Measurements from ENCODE around the gene JPH3.

The JPH3 gene

DNA sequence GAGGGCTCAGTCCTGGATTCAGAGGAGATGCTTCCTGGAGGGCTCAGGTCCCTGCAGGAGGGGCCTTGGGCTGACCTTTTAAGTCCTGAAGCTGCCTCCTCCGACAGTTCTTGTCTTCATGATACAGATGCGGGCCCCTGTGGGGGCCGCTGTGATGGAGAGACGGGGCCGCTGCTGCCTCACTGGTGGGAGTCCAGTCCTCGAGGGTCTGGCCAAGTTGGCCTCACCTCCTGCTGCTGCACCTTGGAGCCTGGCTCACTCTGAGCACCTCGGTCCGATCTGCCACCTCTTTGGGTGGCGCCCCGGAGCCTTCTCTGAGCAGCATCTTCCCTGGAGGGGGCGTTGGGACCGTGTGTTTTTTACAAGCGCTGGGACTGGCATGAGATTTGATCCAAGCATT is 84.4 kb downstream of the JPH3 start:
- H3K27ac ChIP-seq (ENCODE audit: low read depth, low read length): no peak overlapping the region
- no peaks in the 10 kb centered on the region for H3K4me1 ChIP-seq (ENCODE audit: insufficient read depth, low read length)
- H3K9me3 ChIP-seq (ENCODE audit: low read length): no peaks in the 10 kb centered on the region
- H3K36me3 ChIP-seq (ENCODE audit: insufficient read depth, low read length): no peaks in the 10 kb centered on the region
- H3K4me3 ChIP-seq (ENCODE audit: low read depth in 1 of 2, low read length in 2 of 2): no peak overlapping the region
- no peak overlapping the region for H3K9ac ChIP-seq (ENCODE audit: low read length)
- H3K27me3 ChIP-seq (ENCODE audit: control insufficient read depth in 1 of 2, insufficient read depth in 2 of 2, low read length in 2 of 2): peaks cover 0 to 49% of the 10 kb centered on the region in 2 donors

DNA sequence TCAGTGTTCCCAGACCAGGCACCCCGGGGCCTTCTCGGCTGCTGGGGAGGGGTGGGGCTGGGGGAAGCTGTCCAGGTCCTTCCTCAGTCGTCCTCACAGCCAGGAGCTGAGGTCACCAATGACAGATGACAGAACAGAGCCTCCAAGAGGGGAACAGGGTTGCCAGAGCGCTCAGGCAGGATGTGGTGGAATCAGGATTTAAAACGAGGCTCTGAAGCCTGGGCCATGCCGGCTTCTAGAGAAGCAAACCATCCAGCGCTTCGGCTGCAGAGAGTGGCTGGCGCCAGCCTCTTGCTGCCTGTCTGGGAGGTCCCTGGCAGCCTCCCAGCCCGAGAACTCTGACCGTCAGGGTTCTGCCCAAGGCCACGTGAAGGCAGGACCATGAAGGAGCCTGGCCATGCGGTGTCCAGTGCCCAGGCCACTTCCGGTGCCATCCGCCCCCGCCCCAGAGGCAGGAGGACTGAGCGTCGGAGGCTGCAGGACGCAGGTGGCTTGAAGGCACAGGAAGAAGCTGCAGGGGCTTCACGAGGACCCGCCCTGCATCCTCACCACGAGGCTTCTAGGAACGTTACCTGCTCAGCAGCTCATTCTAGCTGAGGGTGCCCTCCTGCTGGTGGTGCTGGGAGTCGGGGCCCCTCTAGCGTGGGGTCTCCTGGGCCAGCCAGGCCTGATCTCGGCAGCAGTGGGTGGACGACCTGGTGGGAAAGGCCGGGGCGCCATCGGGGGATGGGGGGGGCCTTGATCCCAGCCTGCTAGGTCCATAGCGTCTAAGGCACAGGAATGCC is 85.0 kb downstream of the JPH3 start:
- Histone ChIP-seq H3K4me3 (ENCODE audit: low read depth in 1 of 2, low read length in 2 of 2) (no peak overlapping the region), H3K9ac (ENCODE audit: low read length) (no peak overlapping the region), H3K9me3 (ENCODE audit: low read length) (no peaks in the 10 kb centered on the region), H3K36me3 (ENCODE audit: insufficient read depth, low read length) (no peaks in the 10 kb centered on the region), H3K27ac (ENCODE audit: low read depth, low read length) (no peak overlapping the region), H3K4me1 (ENCODE audit: insufficient read depth, low read length) (no peaks in the 10 kb centered on the region), H3K27me3 (ENCODE audit: control insufficient read depth in 1 of 2, insufficient read depth in 2 of 2, low read length in 2 of 2) (peaks cover 0 to 50% of the 10 kb centered on the region in 2 donors)

DNA sequence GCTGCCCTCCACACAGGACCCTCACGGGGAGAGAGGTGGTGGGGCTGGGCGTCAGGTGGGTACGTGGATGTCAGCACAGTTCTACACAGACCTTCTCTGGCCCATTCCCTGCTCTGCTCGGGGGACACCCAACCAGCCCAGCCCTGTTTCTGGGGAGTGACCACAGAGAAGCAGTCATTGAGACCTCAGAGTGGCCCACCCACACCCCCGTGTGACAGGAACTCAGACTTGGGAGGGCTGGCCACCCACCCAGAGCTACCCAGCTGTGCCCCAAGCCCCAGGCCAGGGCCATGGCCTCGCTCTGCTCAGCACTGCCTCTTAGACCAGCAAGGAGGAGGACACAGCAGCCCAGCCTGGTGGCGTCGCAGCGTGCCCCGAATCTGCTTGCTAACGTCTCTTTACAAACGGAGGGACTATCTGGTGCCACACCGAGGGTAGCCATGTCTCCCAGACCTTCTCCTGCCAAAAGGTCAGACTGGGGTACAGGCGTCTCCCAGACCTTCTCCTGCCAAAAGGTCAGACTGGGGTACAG is 85.8 kb downstream of the JPH3 start:
- Histone ChIP-seq H3K27me3 (ENCODE audit: control insufficient read depth in 1 of 2, insufficient read depth in 2 of 2, low read length in 2 of 2) (peaks cover 0 to 50% of the 10 kb centered on the region in 2 donors), H3K9ac (ENCODE audit: low read length) (no peak overlapping the region), H3K4me3 (ENCODE audit: low read depth in 1 of 2, low read length in 2 of 2) (no peak overlapping the region), H3K27ac (ENCODE audit: low read depth, low read length) (no peak overlapping the region), H3K9me3 (ENCODE audit: low read length) (no peaks in the 10 kb centered on the region), H3K36me3 (ENCODE audit: insufficient read depth, low read length) (no peaks in the 10 kb centered on the region), H3K4me1 (ENCODE audit: insufficient read depth, low read length) (no peaks in the 10 kb centered on the region)

DNA sequence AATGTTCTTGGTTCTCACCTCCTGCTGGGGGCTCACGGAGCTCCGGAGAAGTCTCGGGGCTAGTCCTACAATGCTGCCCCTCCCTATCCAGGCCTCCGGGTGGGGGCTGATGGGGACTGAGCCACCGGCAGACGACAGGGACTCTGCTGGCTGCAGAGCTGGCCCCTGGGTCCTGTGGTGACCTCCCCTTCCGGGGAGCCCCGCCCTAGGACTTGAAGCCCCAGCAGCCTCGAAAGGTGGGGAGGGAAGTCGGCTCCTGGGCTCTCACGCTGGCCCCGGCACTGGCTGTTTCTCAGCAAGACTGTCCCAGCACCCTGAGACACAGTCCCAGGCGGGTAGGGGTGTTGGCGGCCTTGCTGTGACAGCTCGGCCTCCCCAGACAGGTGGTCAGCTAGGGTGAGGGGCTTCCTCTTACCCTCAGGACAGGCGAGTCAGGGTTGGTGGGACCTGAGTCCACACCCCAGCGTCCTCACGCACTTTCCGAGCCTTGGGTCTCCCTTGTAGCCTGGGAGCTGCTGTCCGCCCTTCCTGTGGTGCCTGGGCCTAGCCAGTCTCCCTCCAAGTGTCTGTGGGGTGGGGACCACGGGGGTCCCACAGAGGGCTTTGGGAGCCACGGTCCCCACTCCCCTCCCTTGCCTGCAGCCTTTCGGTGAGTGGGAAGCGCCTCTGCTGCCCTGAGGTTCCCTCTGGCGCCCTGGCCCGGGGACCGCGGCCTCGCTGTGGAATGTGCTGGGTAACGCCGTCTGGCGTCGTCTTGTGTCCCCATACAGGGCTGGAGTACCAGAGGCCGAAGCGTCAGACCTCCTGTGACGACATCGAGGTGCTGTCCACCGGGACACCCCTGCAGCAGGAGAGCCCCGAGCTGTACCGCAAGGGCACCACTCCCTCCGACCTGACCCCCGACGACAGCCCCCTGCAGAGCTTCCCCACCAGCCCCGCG is 86.8 kb downstream of the JPH3 start:
- no peak overlapping the region for H3K27ac ChIP-seq (ENCODE audit: low read depth, low read length)
- H3K9me3 ChIP-seq (ENCODE audit: low read length): no peaks in the 10 kb centered on the region
- no peaks in the 10 kb centered on the region for H3K36me3 ChIP-seq (ENCODE audit: insufficient read depth, low read length)
- no peak overlapping the region for H3K4me3 ChIP-seq (ENCODE audit: low read depth in 1 of 2, low read length in 2 of 2)
- H3K9ac ChIP-seq (ENCODE audit: low read length): no peak overlapping the region
- H3K27me3 ChIP-seq (ENCODE audit: control insufficient read depth in 1 of 2, insufficient read depth in 2 of 2, low read length in 2 of 2): peaks cover 0 to 50% of the 10 kb centered on the region in 2 donors
- no peaks in the 10 kb centered on the region for H3K4me1 ChIP-seq (ENCODE audit: insufficient read depth, low read length)

DNA sequence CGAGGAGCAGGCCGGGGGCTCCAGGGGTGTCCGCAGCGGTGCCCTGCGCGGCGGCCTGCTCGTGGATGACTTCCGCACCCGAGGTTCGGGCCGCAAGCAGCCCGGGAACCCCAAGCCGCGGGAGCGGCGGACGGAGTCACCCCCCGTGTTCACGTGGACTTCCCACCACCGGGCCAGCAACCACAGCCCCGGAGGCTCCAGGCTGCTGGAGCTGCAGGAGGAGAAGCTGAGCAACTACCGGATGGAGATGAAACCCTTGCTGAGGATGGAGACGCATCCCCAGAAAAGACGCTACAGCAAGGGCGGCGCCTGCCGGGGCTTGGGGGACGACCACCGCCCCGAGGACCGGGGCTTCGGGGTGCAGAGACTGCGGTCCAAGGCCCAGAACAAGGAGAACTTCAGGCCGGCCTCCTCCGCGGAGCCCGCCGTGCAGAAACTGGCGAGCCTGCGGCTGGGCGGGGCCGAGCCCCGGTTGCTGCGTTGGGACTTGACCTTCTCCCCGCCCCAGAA is 87.7 kb downstream of the JPH3 start:
- Histone ChIP-seq H3K4me1 (ENCODE audit: insufficient read depth, low read length) (no peaks in the 10 kb centered on the region), H3K27me3 (ENCODE audit: control insufficient read depth in 1 of 2, insufficient read depth in 2 of 2, low read length in 2 of 2) (peaks cover 0 to 50% of the 10 kb centered on the region in 2 donors), H3K36me3 (ENCODE audit: insufficient read depth, low read length) (no peaks in the 10 kb centered on the region), H3K9me3 (ENCODE audit: low read length) (no peaks in the 10 kb centered on the region), H3K27ac (ENCODE audit: low read depth, low read length) (no peak overlapping the region), H3K9ac (ENCODE audit: low read length) (no peak overlapping the region), H3K4me3 (ENCODE audit: low read depth in 1 of 2, low read length in 2 of 2) (no peak overlapping the region)

DNA sequence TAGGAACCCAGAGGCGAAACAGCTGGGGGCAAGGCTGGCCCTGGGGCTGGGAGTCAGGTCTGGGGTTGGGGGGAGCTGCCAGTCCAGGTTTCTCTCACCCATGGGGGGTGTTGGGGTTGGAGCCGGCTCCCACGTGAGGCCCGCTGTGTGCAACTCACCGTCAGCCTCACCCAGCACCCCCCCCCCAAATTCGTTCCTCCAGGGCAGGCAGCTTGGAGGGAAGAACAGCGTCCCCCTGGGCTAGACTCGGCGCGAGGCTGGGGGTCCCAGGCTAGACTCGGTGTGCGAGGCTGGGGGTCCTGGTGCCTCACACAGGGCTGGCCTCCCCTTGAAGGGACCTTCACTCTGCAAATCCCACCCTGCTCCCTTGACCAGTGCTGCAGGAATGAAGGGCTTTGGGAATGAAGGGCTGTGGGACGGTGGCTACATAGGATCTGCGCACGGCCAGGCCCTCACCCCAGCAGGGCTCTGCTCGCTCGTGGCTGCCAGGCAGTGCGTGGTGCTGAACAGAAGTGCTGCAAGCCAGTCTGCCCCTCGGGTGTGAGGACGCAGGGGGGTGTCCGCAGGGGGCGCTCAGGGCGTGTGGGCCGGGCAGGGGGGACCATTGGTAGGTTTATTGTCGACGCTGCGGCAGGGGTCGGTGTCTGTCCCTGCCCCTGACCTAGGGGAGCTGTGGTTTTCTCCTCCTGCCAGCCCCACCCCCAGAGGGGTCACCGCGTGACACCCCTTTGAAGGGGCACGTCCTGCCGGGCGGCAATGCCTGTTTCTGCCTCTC is 88.8 kb downstream of the JPH3 start:
- H3K9ac ChIP-seq (ENCODE audit: low read length): no peak overlapping the region
- no peak overlapping the region for H3K4me3 ChIP-seq (ENCODE audit: low read depth in 1 of 2, low read length in 2 of 2)
- no peak overlapping the region for H3K27ac ChIP-seq (ENCODE audit: low read depth, low read length)
- H3K27me3 ChIP-seq (ENCODE audit: control insufficient read depth in 1 of 2, insufficient read depth in 2 of 2, low read length in 2 of 2): peaks cover 0 to 45% of the 10 kb centered on the region in 2 donors
- no peaks in the 10 kb centered on the region for H3K4me1 ChIP-seq (ENCODE audit: insufficient read depth, low read length)
- no peaks in the 10 kb centered on the region for H3K9me3 ChIP-seq (ENCODE audit: low read length)
- H3K36me3 ChIP-seq (ENCODE audit: insufficient read depth, low read length): no peaks in the 10 kb centered on the region

DNA sequence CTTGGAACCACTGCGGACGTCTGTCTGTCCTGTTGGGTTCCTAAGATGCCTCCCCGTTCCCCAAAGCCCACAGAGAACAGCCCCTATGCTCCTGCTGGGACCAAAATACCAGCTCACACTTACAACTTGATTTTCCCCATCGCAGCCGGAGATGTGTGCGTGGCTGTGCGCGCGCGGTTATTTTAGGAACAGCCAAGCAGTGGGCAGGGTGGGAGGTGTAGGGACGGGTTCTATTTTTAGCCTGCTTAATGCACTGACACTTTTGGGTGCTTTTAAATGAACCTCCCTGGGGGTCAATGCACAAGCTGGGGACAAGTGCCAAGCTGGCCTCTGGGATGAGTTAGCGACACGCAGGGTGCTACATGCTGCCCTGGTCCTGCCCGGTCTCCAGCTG is 89.4 kb downstream of the JPH3 start:
- Histone ChIP-seq H3K27me3 (ENCODE audit: control insufficient read depth in 1 of 2, insufficient read depth in 2 of 2, low read length in 2 of 2) (peaks cover 0 to 45% of the 10 kb centered on the region in 2 donors), H3K27ac (ENCODE audit: low read depth, low read length) (no peak overlapping the region)

DNA sequence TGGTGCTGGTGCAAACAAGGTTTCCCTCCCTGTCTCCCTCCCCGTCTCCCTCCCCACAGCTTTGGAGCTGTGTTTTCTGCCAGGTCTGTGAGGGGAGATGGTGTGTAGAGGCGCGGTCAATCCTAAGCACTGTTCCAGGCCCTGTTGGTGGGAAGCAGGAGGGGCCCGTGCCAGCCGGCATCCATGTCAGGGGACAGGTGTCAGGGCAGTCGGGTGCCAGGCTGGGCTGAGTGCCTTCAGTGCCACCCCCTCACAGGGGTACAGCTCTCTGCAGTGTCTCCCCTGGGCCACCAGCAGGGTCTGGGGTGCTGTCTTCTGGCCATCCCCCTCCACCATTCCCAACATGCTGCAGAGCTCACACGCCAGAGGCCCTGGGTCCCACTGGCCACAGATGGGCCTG is 89.9 kb downstream of the JPH3 start:
- Histone ChIP-seq H3K27ac (ENCODE audit: low read depth, low read length) (no peak overlapping the region), H3K36me3 (ENCODE audit: insufficient read depth, low read length) (no peaks in the 10 kb centered on the region), H3K9ac (ENCODE audit: low read length) (no peak overlapping the region), H3K4me1 (ENCODE audit: insufficient read depth, low read length) (no peaks in the 10 kb centered on the region), H3K27me3 (ENCODE audit: control insufficient read depth in 1 of 2, insufficient read depth in 2 of 2, low read length in 2 of 2) (peaks cover 0 to 41% of the 10 kb centered on the region in 2 donors), H3K9me3 (ENCODE audit: low read length) (no peaks in the 10 kb centered on the region), H3K4me3 (ENCODE audit: low read depth in 1 of 2, low read length in 2 of 2) (no peak overlapping the region)

More for the DNA sequence above, 89.4 kb downstream of the JPH3 start:
- Histone ChIP-seq H3K9ac (ENCODE audit: low read length) (no peak overlapping the region), H3K9me3 (ENCODE audit: low read length) (no peaks in the 10 kb centered on the region), H3K4me1 (ENCODE audit: insufficient read depth, low read length) (no peaks in the 10 kb centered on the region), H3K36me3 (ENCODE audit: insufficient read depth, low read length) (no peaks in the 10 kb centered on the region), H3K4me3 (ENCODE audit: low read depth in 1 of 2, low read length in 2 of 2) (no peak overlapping the region)

DNA sequence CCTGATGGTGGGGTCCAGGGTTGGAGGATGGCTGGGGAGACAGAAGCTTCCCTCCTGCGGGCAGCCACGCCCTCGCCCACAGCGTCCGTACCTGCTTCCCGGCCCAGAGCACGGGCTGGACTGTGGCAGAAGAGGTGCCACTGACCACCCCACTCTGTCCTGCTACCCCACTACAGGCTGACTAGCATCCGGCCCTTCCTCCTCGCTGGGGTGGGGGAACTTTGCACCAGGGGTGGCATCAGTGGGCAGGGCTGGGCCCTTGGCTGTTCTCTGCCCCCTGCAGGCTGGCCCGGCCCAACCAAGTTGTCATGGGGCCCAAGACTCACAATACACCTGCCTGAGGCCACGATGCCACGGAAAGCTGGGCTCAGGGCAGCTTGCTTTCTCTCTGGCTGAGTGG is 90.4 kb downstream of the JPH3 start:
- Histone ChIP-seq H3K4me1 (ENCODE audit: insufficient read depth, low read length) (no peaks in the 10 kb centered on the region), H3K27ac (ENCODE audit: low read depth, low read length) (no peak overlapping the region), H3K36me3 (ENCODE audit: insufficient read depth, low read length) (no peaks in the 10 kb centered on the region), H3K9me3 (ENCODE audit: low read length) (no peaks in the 10 kb centered on the region), H3K27me3 (ENCODE audit: control insufficient read depth in 1 of 2, insufficient read depth in 2 of 2, low read length in 2 of 2) (peaks cover 0 to 38% of the 10 kb centered on the region in 2 donors), H3K4me3 (ENCODE audit: low read depth in 1 of 2, low read length in 2 of 2) (no peak overlapping the region), H3K9ac (ENCODE audit: low read length) (no peak overlapping the region)

DNA sequence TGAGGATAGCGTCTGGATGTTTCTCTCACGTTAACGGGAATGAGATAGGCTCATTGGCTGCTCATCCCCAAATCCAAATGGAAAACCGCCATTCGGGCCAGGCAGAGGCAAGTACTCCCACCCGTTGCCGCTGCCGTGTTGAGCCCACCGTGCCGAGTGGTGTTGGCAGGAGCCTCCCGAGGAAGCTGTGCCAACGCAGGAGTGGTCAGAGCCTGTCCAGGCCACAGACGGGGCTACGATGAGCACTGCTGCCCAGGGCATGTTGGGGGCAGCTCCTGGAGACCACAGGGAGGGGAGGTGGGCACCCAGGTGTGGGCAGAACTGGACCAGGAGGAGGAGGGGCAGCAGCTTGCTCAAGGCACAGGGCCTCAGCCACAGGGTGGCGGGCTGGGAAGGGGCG is 91.5 kb downstream of the JPH3 start:
- no peaks in the 10 kb centered on the region for H3K4me1 ChIP-seq (ENCODE audit: insufficient read depth, low read length)
- no peak overlapping the region for H3K4me3 ChIP-seq (ENCODE audit: low read depth in 1 of 2, low read length in 2 of 2)
- no peaks in the 10 kb centered on the region for H3K36me3 ChIP-seq (ENCODE audit: insufficient read depth, low read length)
- no peak overlapping the region for H3K9ac ChIP-seq (ENCODE audit: low read length)
- peaks cover 0 to 29% of the 10 kb centered on the region in 2 donors for H3K27me3 ChIP-seq (ENCODE audit: control insufficient read depth in 1 of 2, insufficient read depth in 2 of 2, low read length in 2 of 2)
- H3K9me3 ChIP-seq (ENCODE audit: low read length): no peaks in the 10 kb centered on the region
- H3K27ac ChIP-seq (ENCODE audit: low read depth, low read length): no peak overlapping the region
